Stimulated activated CD8-positive, alpha-beta memory T cell treated with anti-CD3 and anti-CD28 coated beads, Interleukin-15, amount 100 ng/mL, for 24 hours (primary cell): ENCODE measurements around the gene PTPRD.
"Not testable (repeated sequence)": the region's sequence is repeated elsewhere in the genome, so short reads cannot be mapped to it uniquely, and the experiment has no call there.

Source experiments
- DNase-seq: peaks from one replicate; pipeline ENCODE4 v3.0.0-alpha.2; 2020; ENCODE audit warnings: low read depth

PTPRD gene

GRCh38 chr9:8723195-8723594 lies 1889.6 kb downstream of the PTPRD start:
- DNase-seq: no peak

GRCh38 chr9:8719833-8720486 lies 1892.8 kb downstream of the PTPRD start:
- no peak for DNase-seq

- no peak for DNase-seq
These were observed 1894.6 kb downstream of the PTPRD start for GRCh38 chr9:8718121-8718725.

- no peak for DNase-seq
These were observed 1895.7 kb downstream of the PTPRD start for GRCh38 chr9:8717146-8717545.

GRCh38 chr9:8715788-8716187 lies 1897.0 kb downstream of the PTPRD start:
- DNase-seq: no peak

GRCh38 chr9:8713811-8714165 lies 1899.0 kb downstream of the PTPRD start:
- DNase-seq: no peak

- DNase-seq: no peak
These were observed 1899.5 kb downstream of the PTPRD start for GRCh38 chr9:8713149-8713810.

GRCh38 chr9:8709731-8710130 lies 1903.1 kb downstream of the PTPRD start:
- no peak for DNase-seq

GRCh38 chr9:8708728-8709127 lies 1904.1 kb downstream of the PTPRD start:
- DNase-seq: no peak

- no peak for DNase-seq
These were observed 1905.8 kb downstream of the PTPRD start for GRCh38 chr9:8706998-8707397.

GRCh38 chr9:8706531-8706930 lies 1906.3 kb downstream of the PTPRD start:
- DNase-seq: no peak

- no peak for DNase-seq
These were observed 1906.9 kb downstream of the PTPRD start for GRCh38 chr9:8705861-8706260.

GRCh38 chr9:8703904-8704303 lies 1908.9 kb downstream of the PTPRD start:
- no peak for DNase-seq

GRCh38 chr9:8701904-8702303 lies 1910.9 kb downstream of the PTPRD start:
- DNase-seq: no peak

- not testable (repeated sequence) for DNase-seq
These were observed 1915.2 kb downstream of the PTPRD start for GRCh38 chr9:8697565-8697964.

GRCh38 chr9:8696516-8696915 lies 1916.3 kb downstream of the PTPRD start:
- DNase-seq: no peak

GRCh38 chr9:8694983-8695588 lies 1917.7 kb downstream of the PTPRD start:
- no peak for DNase-seq

- DNase-seq: no peak
These were observed 1919.3 kb downstream of the PTPRD start for GRCh38 chr9:8693464-8693863.

- DNase-seq: no peak
These were observed 1926.3 kb downstream of the PTPRD start for GRCh38 chr9:8686516-8686915.

- DNase-seq: no peak
These were observed 1927.0 kb downstream of the PTPRD start for GRCh38 chr9:8685825-8686224.

GRCh38 chr9:8684978-8685708 lies 1927.7 kb downstream of the PTPRD start:
- DNase-seq: no peak

- no peak for DNase-seq
These were observed 1929.3 kb downstream of the PTPRD start for GRCh38 chr9:8683496-8683895.

GRCh38 chr9:8680658-8681057 lies 1932.1 kb downstream of the PTPRD start:
- DNase-seq: no peak
